Kidney epithelial cell (primary cell): ENCODE measurements around the gene C4orf51. TPM values are rescaled to one million over a fixed set of nuclear protein-coding genes. Genes with fewer than 3 reads are reported as not detected.

Experiments
- DNase-seq: peaks from one replicate; pipeline ENCODE4 v3.0.0-alpha.2; 2010; ENCODE audit warnings: low read depth
- H3K27me3 ChIP-seq: 2 replicates; pipeline ENCODE4 v1.6.0; 2011; ENCODE audit warnings: low read length; ENCODE audit not compliant: control insufficient read depth, insufficient read depth
- H3K36me3 ChIP-seq: 2 replicates; pipeline ENCODE4 v1.5.1; 2011; ENCODE audit warnings: low read length; ENCODE audit not compliant: control insufficient read depth, insufficient read depth
- H3K4me3 ChIP-seq: 2 replicates; pipeline ENCODE4 v1.5.1; 2011; ENCODE audit warnings: low read depth, mild to moderate bottlenecking, control low read depth, low read length
- total RNA-seq: library from RNA; depleted of rRNA; stranded (reverse); fragments of >200 nt; gene quantifications from 2 replicates; pipeline ENCODE4 v1.2.3, GENCODE V29; 2015
- TF ChIP-seq, protein P1 (sequence below): IDR thresholded peaks from 2 replicates; pipeline ENCODE4 v1.5.1; 2011; ENCODE audit warnings: mild to moderate bottlenecking, moderate library complexity, low read length, control low read depth, inconsistent platforms; ENCODE audit not compliant: insufficient read depth, poor library complexity, severe bottlenecking

Gene C4orf51
- total RNA-seq, 1 donor from 2014 or later: not detected

DNA sequence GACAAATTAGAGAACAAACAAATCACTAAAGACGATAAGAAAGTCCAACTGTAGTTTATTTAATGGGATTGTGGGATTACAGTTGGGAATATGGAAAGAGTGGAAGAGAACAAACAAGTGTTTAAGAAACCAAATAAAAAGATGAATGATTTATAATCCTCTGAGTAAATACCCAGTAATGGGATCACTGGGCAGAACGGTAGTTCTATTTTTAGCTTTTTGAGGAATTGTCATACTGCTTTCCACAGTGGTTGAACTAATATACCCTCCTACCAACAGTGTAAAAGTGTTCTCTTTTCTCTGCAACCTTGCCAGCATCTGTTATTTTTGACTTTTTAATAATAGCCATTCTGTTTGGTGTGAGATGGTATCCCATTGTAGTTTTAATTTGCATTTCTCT is 15.0 kb downstream of the C4orf51 start:
- DNase-seq: no peak
- H3K27me3 ChIP-seq: no peaks in the 10 kb centered on the region
- H3K36me3 ChIP-seq: no peaks in the 10 kb centered on the region
- H3K4me3 ChIP-seq: no peak overlapping the region
- TF ChIP-seq, protein P1, sequence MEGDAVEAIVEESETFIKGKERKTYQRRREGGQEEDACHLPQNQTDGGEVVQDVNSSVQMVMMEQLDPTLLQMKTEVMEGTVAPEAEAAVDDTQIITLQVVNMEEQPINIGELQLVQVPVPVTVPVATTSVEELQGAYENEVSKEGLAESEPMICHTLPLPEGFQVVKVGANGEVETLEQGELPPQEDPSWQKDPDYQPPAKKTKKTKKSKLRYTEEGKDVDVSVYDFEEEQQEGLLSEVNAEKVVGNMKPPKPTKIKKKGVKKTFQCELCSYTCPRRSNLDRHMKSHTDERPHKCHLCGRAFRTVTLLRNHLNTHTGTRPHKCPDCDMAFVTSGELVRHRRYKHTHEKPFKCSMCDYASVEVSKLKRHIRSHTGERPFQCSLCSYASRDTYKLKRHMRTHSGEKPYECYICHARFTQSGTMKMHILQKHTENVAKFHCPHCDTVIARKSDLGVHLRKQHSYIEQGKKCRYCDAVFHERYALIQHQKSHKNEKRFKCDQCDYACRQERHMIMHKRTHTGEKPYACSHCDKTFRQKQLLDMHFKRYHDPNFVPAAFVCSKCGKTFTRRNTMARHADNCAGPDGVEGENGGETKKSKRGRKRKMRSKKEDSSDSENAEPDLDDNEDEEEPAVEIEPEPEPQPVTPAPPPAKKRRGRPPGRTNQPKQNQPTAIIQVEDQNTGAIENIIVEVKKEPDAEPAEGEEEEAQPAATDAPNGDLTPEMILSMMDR: no peak

DNA sequence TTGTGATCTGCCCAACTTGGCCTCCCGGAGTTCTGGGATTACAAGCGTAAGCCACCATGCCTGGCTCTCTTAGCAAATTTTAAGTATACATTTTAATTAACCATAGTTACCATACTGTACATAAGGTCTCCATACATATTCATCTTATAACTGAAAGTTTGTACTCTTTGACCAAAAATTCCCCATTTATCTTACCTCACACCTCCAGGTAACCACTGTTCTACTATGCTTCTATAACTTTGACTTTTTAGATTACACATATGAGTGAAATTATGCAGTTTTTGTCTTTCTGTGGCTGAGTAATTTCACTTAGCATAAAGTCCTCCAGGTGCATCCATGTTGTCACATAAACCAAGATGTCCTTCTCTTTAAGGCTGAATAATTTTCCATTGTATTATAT is 17.4 kb downstream of the C4orf51 start:
- DNase-seq: no peak
- TF ChIP-seq, protein P1: no peak
- no peaks in the 10 kb centered on the region for H3K27me3 ChIP-seq

DNA sequence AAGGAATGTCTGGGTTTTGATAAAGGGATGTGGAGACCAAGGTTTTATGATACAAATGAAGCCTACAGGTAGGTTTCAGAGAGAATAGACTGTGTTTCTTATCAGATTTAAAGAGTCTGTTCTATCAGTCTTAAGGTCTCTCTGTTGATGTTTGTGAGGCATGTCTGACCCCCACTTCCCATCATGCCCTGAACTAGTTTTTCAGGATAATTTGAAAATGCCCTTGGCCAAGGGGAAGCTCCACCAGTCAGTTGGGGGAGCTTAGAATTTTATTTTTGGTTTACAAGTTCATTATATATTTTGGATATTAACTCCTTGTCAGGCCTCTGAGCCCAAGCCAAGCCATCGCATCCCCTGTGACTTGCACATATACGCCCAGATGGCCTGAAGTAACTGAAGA is 18.6 kb downstream of the C4orf51 start:
- Histone ChIP-seq H3K27me3 (no peaks in the 10 kb centered on the region), H3K4me3 (no peak overlapping the region), H3K36me3 (no peaks in the 10 kb centered on the region)
- no peak for DNase-seq
- TF ChIP-seq, protein P1: no peak

More for the DNA sequence above, 17.4 kb downstream of the C4orf51 start:
- Histone ChIP-seq H3K36me3 (no peaks in the 10 kb centered on the region), H3K4me3 (no peak overlapping the region)

DNA sequence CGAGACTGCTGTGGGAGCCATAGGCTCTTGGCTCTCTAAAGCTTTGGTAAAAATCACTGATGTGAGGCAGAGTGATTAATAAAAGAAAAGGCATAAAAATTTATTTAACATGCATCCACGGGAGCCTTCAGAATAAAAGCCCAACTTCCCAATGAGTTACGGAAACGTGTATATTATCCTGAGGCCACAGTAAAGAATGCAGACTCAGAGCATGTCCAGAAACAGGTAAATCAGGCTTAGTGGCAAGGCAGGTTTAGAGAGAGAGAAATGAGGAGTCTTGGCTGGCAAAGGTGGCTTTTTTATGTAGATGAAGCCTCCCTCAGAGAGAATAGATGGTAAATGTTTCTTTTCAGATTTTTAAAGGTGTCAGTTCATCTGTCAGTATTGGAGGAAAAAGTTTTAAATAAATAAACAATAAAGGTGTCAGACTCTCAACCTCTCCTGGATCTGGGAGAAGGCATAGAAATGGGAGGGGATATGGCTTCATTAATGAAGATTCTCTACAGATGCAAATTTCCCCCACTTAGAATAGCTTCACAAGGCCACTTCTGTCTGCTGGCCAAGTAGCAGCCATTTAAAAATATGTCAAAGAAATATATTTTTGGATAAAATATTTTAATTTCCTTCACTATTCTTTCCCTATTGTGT is 24.0 kb downstream of the C4orf51 start:
- H3K4me3 ChIP-seq: no peak overlapping the region
- no peaks in the 10 kb centered on the region for H3K27me3 ChIP-seq
- TF ChIP-seq, protein P1: no peak
- no peaks in the 10 kb centered on the region for H3K36me3 ChIP-seq
- no peak for DNase-seq

DNA sequence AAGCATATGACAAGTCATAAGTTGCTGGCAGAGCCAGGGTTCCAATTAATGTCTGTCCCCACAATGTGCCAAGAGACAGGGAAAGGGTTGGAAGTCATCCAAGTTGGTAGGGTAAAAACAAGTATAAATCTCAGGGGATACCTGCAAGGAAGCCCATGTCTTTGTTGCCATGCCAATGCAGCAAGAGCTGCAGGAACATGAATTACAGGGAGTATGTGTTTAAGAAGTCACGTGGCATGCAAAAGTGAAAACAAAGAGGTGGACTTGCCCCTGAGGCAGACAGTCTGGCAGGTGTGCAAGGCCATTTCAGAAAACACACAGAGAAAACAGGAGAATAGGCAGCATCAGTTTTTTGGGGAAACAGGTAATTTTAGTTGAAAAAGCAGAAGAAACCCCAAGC is 29.4 kb downstream of the C4orf51 start:
- H3K27me3 ChIP-seq: no peaks in the 10 kb centered on the region
- H3K36me3 ChIP-seq: no peaks in the 10 kb centered on the region
- TF ChIP-seq, protein P1: no peak
- DNase-seq: no peak
- no peak overlapping the region for H3K4me3 ChIP-seq

DNA sequence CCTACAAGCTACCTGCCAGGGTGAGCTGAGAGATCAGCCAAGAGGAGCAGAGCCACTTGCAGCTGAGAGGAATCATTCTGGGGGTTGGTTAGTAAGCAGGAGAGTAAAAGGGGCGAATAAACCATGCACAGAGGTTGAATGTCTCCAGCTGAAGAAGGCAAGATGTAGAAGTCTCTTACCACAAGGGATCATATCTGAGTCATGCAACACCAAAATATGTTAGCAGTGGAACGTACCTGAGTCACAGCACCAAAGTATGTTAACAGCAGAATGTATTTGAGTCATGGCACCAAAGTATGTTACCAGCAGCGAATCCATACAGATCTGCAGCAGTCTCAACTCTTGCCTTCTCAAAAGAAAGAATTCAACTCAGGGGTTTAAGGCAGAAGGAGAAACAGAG is 29.9 kb downstream of the C4orf51 start:
- peak; percentile 78 for DNase-seq
- no peaks in the 10 kb centered on the region for H3K36me3 ChIP-seq
- H3K27me3 ChIP-seq: no peaks in the 10 kb centered on the region
- H3K4me3 ChIP-seq: no peak overlapping the region
- TF ChIP-seq, protein P1: no peak
